AG04449 (cell line): Measurements from ENCODE around the gene TRABD.

ENCODE experiments used
- CTCF ChIA-PET: fragments of 350-600 bp; formaldehyde crosslinking; extraction: SDS; loops from one replicate; lab custom pipeline; 2021; ENCODE audit warnings: antibody characterized with exemption; lab: Yijun Ruan, JAX
- POLR2A ChIA-PET: fragments of 400-600, 350-600 bp; formaldehyde crosslinking; extraction: SDS; loops from one replicate; lab custom pipeline; 2020; ENCODE audit warnings: antibody characterized with exemption, inconsistent platforms; lab: Yijun Ruan, JAX
- DNase-seq: peaks from one replicate; pipeline ENCODE4 v3.0.0-alpha.2; 2010; ENCODE audit warnings: low read depth, low spot score
- H3K4me3 ChIP-seq: 2 replicates; pipeline ENCODE4 v1.5.1; 2011; ENCODE audit warnings: low read depth, mild to moderate bottlenecking, control low read depth, low read length
- CTCF ChIP-seq: IDR thresholded peaks from one replicate; pipeline ENCODE4 v1.5.1; 2011; ENCODE audit warnings: mild to moderate bottlenecking, moderate library complexity, low read length, control low read depth, inconsistent platforms; ENCODE audit not compliant: insufficient read depth; ENCODE audit errors: missing control alignments

Gene TRABD

DNA sequence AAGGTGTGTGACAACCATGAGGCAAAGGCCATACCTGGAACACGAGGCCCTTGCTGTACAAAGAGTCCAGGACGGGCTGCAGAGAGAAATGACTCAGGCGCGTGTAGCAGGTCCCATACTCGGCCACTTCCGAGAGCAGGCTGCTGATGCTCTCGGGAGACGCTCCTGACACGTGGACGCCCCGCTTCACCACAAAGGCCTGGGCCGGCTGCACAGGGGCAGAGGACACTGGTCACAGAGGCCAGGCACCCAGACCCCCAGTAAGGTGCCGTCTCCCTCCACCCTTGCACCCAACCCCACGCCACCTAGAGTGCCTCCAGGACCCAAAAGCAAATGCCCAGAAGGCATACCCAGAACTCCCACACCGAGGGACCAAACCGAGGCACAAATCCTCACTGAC lies 43.7 kb downstream of the TRABD start:
- ChIA-PET POLR2A (no interaction called here), CTCF (interaction anchor here (4.4 kb wide), 1 partner anchor 12 kb away, joined by 34 read pairs; no protein-coding TSS in a partner anchor)
- TF ChIP-seq CTCF = no peak
- no peak for DNase-seq
- no peak overlapping the region for H3K4me3 ChIP-seq

- no peak overlapping the region for H3K4me3 ChIP-seq
- no peak for TF ChIP-seq CTCF
- DNase-seq = no peak
- ChIA-PET CTCF (interaction anchor here (1.0 to 4.4 kb wide), 3 partner anchors 9 to 302 kb away, joined by 3 to 34 read pairs (median 3); no protein-coding TSS in a partner anchor), POLR2A (no interaction called here)
Observed at GRCh38 chr22:50232481-50233151, 46.9 kb downstream of the TRABD start.

- DNase-seq = no peak
- TF ChIP-seq CTCF = no peak
- ChIA-PET CTCF (interaction anchor here (1.2 to 4.4 kb wide), 2 partner anchors 8 to 24 kb away, joined by 3 to 34 read pairs; no protein-coding TSS in a partner anchor), POLR2A (no interaction called here)
- no peak overlapping the region for H3K4me3 ChIP-seq
Observed at GRCh38 chr22:50233223-50233622, 47.5 kb downstream of the TRABD start.

DNA sequence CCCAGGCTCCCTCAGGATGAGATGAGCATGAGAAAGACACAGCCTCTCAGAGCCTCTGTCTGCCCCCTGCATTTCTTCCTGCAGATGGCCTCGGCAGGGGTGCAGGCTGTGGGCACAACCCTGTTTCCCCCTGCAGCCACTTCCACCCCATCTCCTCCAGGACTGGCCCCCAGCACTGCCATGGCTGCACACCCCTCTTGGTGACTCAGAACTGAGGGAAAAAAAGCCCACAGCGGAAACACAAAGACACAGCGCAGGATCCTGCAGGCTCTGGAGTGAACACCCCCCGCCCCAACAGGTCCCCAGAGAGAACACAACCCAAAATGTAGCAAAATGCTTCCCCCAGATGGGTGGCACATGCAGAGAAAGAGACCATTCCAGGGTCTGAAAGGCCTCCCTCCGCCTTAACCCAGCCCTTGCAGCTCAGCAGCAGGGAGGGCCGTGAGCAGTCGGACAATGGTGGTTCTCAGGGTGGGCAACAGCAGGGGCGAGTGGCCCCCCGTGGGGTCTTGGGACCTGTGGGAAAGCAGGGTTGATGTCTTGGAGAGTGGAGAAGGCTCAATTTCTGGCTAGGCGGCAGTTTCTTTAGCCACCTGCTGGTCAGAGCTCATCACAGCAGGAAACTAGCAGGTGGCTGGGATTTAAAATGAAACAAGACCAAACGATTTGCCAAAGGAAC lies 51.2 kb downstream of the TRABD start:
- POLR2A ChIA-PET = no interaction called here
- no peak for DNase-seq
- peak; percentile 59 for TF ChIP-seq CTCF
- CTCF ChIA-PET = interaction anchor here (0.6 to 5.3 kb wide), 23 partner anchors 8 to 469 kb away, joined by 3 to 58 read pairs (median 4); partner anchors contain the start of gene HDAC10
- H3K4me3 ChIP-seq = no peak overlapping the region

- TF ChIP-seq CTCF = no peak
- no peak overlapping the region for H3K4me3 ChIP-seq
- ChIA-PET POLR2A (no interaction called here), CTCF (interaction anchor here (1.1 to 5.3 kb wide), 8 partner anchors 7 to 128 kb away, joined by 3 to 58 read pairs (median 16); partner anchors contain the start of gene HDAC10)
- no peak for DNase-seq
Observed at GRCh38 chr22:50238755-50239154, 53.0 kb downstream of the TRABD start.

DNA sequence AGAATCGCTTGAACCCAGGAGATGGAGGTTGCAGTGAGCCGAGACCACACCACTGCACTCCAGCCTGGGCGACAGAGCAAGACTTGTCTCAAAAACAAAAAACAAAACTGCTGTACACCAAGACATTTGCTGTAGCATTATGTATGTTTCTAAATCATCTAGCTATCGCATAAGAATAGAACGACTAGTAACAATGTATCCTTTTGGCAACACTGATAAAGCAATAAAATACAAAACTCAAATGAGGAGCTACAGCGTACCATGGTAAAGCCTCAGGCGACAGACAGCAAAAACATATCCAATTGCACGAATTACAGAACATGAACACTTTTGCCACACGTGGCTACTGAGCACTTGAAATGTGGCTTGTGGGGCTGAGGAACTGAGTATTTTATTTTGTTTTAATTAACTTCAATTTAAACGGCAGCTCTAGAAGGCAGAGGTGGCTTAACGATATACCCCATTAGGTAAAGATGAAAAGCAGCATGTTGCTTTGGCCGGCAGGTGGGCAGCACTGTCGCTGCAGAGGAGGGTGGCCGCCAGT lies 56.8 kb downstream of the TRABD start:
- ChIA-PET CTCF (interaction anchor here (0.8 to 6.2 kb wide), 22 partner anchors 9 to 283 kb away, joined by 3 to 66 read pairs (median 5); partner anchors contain the start of genes HDAC10 and SCO2), POLR2A (interaction anchor here (1.0 kb wide), 1 partner anchor 275 kb away, joined by 4 read pairs; no protein-coding TSS in a partner anchor)
- peak overlapping the region; percentile 49 for H3K4me3 ChIP-seq
- DNase-seq = no peak
- TF ChIP-seq CTCF = no peak
